OCI-LY3 (cell line): Measurements from ENCODE around the gene SNCG.

Source experiments
- EZH2phosphoT487 ChIP-seq: fragments of 200-600 bp; shearing (Covaris generic); IDR thresholded peaks from 2 replicates; pipeline ENCODE4 v1.6.1; 2018; ENCODE audit warnings: antibody characterized with exemption, mixed run types, low read depth
- TF ChIP-seq, protein P1 (sequence below): fragments of 200-600, 300-600 bp; sonication (generic); IDR thresholded peaks from 2 replicates; pipeline ENCODE4 v1.5.1; 2014; ENCODE audit warnings: antibody characterized with exemption, low read length, low read depth

DNA sequence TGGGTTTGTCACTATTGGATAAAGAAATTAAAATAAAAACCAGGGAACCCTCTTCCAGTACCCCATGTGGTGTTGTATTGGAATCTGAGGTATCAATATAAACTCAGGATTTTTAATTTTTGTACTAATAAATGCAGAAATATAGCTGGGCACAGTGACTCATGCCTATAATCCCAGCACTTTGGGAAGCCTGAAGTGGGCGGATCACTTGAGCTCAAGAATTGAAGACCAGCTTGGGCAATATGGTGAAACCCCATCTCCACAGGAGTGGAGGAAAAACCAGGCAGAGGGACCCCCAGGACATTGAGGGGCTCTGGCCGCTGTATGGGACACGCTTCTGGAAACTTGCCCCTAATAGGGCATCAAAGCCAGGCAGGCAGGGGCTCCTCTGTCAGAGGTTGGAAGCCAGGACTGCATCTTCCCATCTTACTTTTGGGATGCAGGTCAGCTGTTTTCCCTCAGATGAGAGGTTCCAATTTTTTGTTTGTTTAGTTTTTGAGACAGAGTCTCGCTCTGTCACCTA is 21.0 kb downstream of the SNCG start:
- TF ChIP-seq, protein P1, sequence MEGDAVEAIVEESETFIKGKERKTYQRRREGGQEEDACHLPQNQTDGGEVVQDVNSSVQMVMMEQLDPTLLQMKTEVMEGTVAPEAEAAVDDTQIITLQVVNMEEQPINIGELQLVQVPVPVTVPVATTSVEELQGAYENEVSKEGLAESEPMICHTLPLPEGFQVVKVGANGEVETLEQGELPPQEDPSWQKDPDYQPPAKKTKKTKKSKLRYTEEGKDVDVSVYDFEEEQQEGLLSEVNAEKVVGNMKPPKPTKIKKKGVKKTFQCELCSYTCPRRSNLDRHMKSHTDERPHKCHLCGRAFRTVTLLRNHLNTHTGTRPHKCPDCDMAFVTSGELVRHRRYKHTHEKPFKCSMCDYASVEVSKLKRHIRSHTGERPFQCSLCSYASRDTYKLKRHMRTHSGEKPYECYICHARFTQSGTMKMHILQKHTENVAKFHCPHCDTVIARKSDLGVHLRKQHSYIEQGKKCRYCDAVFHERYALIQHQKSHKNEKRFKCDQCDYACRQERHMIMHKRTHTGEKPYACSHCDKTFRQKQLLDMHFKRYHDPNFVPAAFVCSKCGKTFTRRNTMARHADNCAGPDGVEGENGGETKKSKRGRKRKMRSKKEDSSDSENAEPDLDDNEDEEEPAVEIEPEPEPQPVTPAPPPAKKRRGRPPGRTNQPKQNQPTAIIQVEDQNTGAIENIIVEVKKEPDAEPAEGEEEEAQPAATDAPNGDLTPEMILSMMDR = no peak
- no peak for TF ChIP-seq EZH2phosphoT487
